Measurements from ENCODE around the gene MLLT3. TPM values are rescaled to one million over a fixed set of nuclear protein-coding genes. Genes with fewer than 3 reads are reported as not detected.

The MLLT3 gene
- total RNA-seq, 1 donor from 2014 or later = 35.1 TPM

GRCh38 chr9:20367855-20368254 is 254.4 kb downstream of the MLLT3 start:
- Histone ChIP-seq H4K20me1 (ENCODE audit: insufficient read depth, low read length) (no peaks in the 10 kb centered on the region), H3K9ac (ENCODE audit: low read length) (no peak overlapping the region), H3K27ac (ENCODE audit: low read depth, low read length) (no peak overlapping the region), H3K27me3 (ENCODE audit: insufficient read depth, low read length) (no peaks in the 10 kb centered on the region), H3K9me3 (ENCODE audit: insufficient read depth, low read depth, low read length) (no peaks in the 10 kb centered on the region), H2AFZ (ENCODE audit: low read depth, low read length) (no peak overlapping the region), H3K36me3 (ENCODE audit: insufficient read depth, low read length) (no peaks in the 10 kb centered on the region), H3K79me2 (ENCODE audit: insufficient read depth, low read length) (no peaks in the 10 kb centered on the region), H3K4me2 (ENCODE audit: low read length) (no peak overlapping the region), H3K4me1 (ENCODE audit: insufficient read depth, low read length) (no peaks in the 10 kb centered on the region), H3K4me3 (ENCODE audit: insufficient read depth, low read depth, low read length) (no peak overlapping the region)
- H3K27ac Mint-ChIP-seq (ENCODE audit: unreplicated experiment) = no peak overlapping the region
- peaks cover 5% of the 10 kb centered on the region for H3K36me3 Mint-ChIP-seq (ENCODE audit: low read depth, unreplicated experiment)
- TF ChIP-seq CTCF (IDR thresholded peaks at IDR 0.05; ENCODE audit: insufficient read depth, low read depth, low read length) (no peak), EZH2 (IDR thresholded peaks at IDR 0.05; ENCODE audit: insufficient read depth, low read length) (no peak)
- H3K27me3 Mint-ChIP-seq (ENCODE audit: low read depth, unreplicated experiment) = no peaks in the 10 kb centered on the region
- FAIRE-seq (no peak), DNase-seq (ENCODE audit: low read depth) (no peak)
- no peaks in the 10 kb centered on the region for H3K9me3 Mint-ChIP-seq (ENCODE audit: unreplicated experiment)
- no peaks in the 10 kb centered on the region for H3K4me1 Mint-ChIP-seq (ENCODE audit: low read depth, unreplicated experiment)
- H3K4me3 Mint-ChIP-seq (ENCODE audit: unreplicated experiment) = no peak overlapping the region

- Histone ChIP-seq H4K20me1 (ENCODE audit: insufficient read depth, low read length) (no peaks in the 10 kb centered on the region), H3K27me3 (ENCODE audit: insufficient read depth, low read length) (no peaks in the 10 kb centered on the region), H3K36me3 (ENCODE audit: insufficient read depth, low read length) (no peaks in the 10 kb centered on the region), H3K27ac (ENCODE audit: low read depth, low read length) (no peak overlapping the region), H3K4me2 (ENCODE audit: low read length) (no peak overlapping the region), H3K4me3 (ENCODE audit: insufficient read depth, low read depth, low read length) (no peak overlapping the region), H3K9me3 (ENCODE audit: insufficient read depth, low read depth, low read length) (no peaks in the 10 kb centered on the region), H3K9ac (ENCODE audit: low read length) (no peak overlapping the region), H2AFZ (ENCODE audit: low read depth, low read length) (no peak overlapping the region), H3K4me1 (ENCODE audit: insufficient read depth, low read length) (no peaks in the 10 kb centered on the region), H3K79me2 (ENCODE audit: insufficient read depth, low read length) (no peaks in the 10 kb centered on the region)
- Mint-ChIP-seq H3K27me3 (ENCODE audit: low read depth, unreplicated experiment) (no peaks in the 10 kb centered on the region), H3K4me1 (ENCODE audit: low read depth, unreplicated experiment) (no peaks in the 10 kb centered on the region), H3K36me3 (ENCODE audit: low read depth, unreplicated experiment) (peaks cover 3% of the 10 kb centered on the region), H3K9me3 (ENCODE audit: unreplicated experiment) (no peaks in the 10 kb centered on the region), H3K4me3 (ENCODE audit: unreplicated experiment) (no peak overlapping the region), H3K27ac (ENCODE audit: unreplicated experiment) (no peak overlapping the region)
- FAIRE-seq (no peak), DNase-seq (ENCODE audit: low read depth) (no peak)
- TF ChIP-seq CTCF (IDR thresholded peaks at IDR 0.05; ENCODE audit: insufficient read depth, low read depth, low read length) (no peak), EZH2 (IDR thresholded peaks at IDR 0.05; ENCODE audit: insufficient read depth, low read length) (no peak)
Measured at GRCh38 chr9:20364959-20365358, 257.3 kb downstream of the MLLT3 start.

GRCh38 chr9:20363233-20363632 is 259.1 kb downstream of the MLLT3 start:
- no peaks in the 10 kb centered on the region for H3K36me3 ChIP-seq (ENCODE audit: insufficient read depth, low read length)
- no peaks in the 10 kb centered on the region for H3K4me1 Mint-ChIP-seq (ENCODE audit: low read depth, unreplicated experiment)
- FAIRE-seq (no peak), DNase-seq (ENCODE audit: low read depth) (no peak)
- no peak overlapping the region for H3K4me3 ChIP-seq (ENCODE audit: insufficient read depth, low read depth, low read length)
- no peaks in the 10 kb centered on the region for H3K4me1 ChIP-seq (ENCODE audit: insufficient read depth, low read length)
- no peak overlapping the region for H3K27ac ChIP-seq (ENCODE audit: low read depth, low read length)
- no peak overlapping the region for H3K27ac Mint-ChIP-seq (ENCODE audit: unreplicated experiment)
- no peak overlapping the region for H2AFZ ChIP-seq (ENCODE audit: low read depth, low read length)
- H3K9ac ChIP-seq (ENCODE audit: low read length) = no peak overlapping the region
- TF ChIP-seq EZH2 (IDR thresholded peaks at IDR 0.05; ENCODE audit: insufficient read depth, low read length) (no peak), CTCF (IDR thresholded peaks at IDR 0.05; ENCODE audit: insufficient read depth, low read depth, low read length) (no peak)
- H3K79me2 ChIP-seq (ENCODE audit: insufficient read depth, low read length) = no peaks in the 10 kb centered on the region
- H3K4me3 Mint-ChIP-seq (ENCODE audit: unreplicated experiment) = no peak overlapping the region
- no peaks in the 10 kb centered on the region for H3K27me3 ChIP-seq (ENCODE audit: insufficient read depth, low read length)
- H3K27me3 Mint-ChIP-seq (ENCODE audit: low read depth, unreplicated experiment) = no peaks in the 10 kb centered on the region
- H3K36me3 Mint-ChIP-seq (ENCODE audit: low read depth, unreplicated experiment) = peaks cover 4% of the 10 kb centered on the region
- H3K9me3 ChIP-seq (ENCODE audit: insufficient read depth, low read depth, low read length) = no peaks in the 10 kb centered on the region
- no peaks in the 10 kb centered on the region for H3K9me3 Mint-ChIP-seq (ENCODE audit: unreplicated experiment)
- H4K20me1 ChIP-seq (ENCODE audit: insufficient read depth, low read length) = no peaks in the 10 kb centered on the region
- no peak overlapping the region for H3K4me2 ChIP-seq (ENCODE audit: low read length)
